Activated CD4-positive, alpha-beta T cell treated with anti-CD3 and anti-CD28 coated beads for 36 hours (primary cell): ENCODE data around the gene PRDM2. TPM values are rescaled to one million over a fixed set of nuclear protein-coding genes. Genes with fewer than 3 reads are reported as not detected.

Experiments
- ATAC-seq: fragments of 200-7000 bp; cut with Tn5 transposase; one replicate; pipeline ENCODE4 v1.10.0; 2021; ENCODE audit warnings: mild to moderate bottlenecking, moderate library complexity
- CTCF ChIA-PET: fragments of 350-600 bp; sonication (Branson Sonifier 250); formaldehyde crosslinking; loops from one replicate; lab custom pipeline; 2021; ENCODE audit warnings: antibody characterized with exemption; lab: Charles Lee
- POLR2A ChIA-PET: fragments of 350-600 bp; sonication (Branson Sonifier 250); formaldehyde crosslinking; loops from one replicate; lab custom pipeline; 2021; ENCODE audit warnings: antibody characterized with exemption, inconsistent platforms; lab: Charles Lee
- DNase-seq: peaks from one replicate; pipeline ENCODE4 v3.0.0-alpha.2; 2020
- H3K27ac Mint-ChIP-seq: one replicate; pipeline ENCODE4 v1.8.0; 2021; ENCODE audit warnings: mixed read lengths
- H3K27me3 Mint-ChIP-seq: one replicate; pipeline ENCODE4 v1.8.0; 2021; ENCODE audit warnings: mixed read lengths
- H3K36me3 Mint-ChIP-seq: one replicate; pipeline ENCODE4 v1.8.0; 2021; ENCODE audit warnings: low read depth, mixed read lengths
- H3K4me1 Mint-ChIP-seq: one replicate; pipeline ENCODE4 v1.8.0; 2021; ENCODE audit warnings: mixed read lengths
- H3K4me3 Mint-ChIP-seq: one replicate; pipeline ENCODE4 v1.8.0; 2021; ENCODE audit warnings: mild to moderate bottlenecking, moderate library complexity, mixed read lengths
- H3K9me3 Mint-ChIP-seq: one replicate; pipeline ENCODE4 v1.8.0; 2021; ENCODE audit warnings: low read depth, mixed read lengths
- intact Hi-C, 2 experiments: fragments of 100-400 bp; cut with DNase I in 1 of 2; cut with micrococcal nuclease in 1 of 2; formaldehyde crosslinking; loops; one replicate each; pipeline versions ENCODE4 v1.14.2 to v1.15.1; 2022 to 2024; cut with DNase I, micrococcal nuclease
- total RNA-seq, 2 experiments: library from RNA; stranded (reverse); gene quantifications; one replicate each; pipeline ENCODE4 v1.2.3, GENCODE V29; 2021

PRDM2 gene
- total RNA-seq, 2 experiments from 2014 or later: 36.2 to 46.7 TPM

- intact Hi-C loops: no loop called here
- H3K27me3 Mint-ChIP-seq: peaks cover 25% of the 10 kb centered on the region
- no peak overlapping the region for H3K4me3 Mint-ChIP-seq
- no peak for DNase-seq
- CTCF ChIA-PET: no interaction called here
- POLR2A ChIA-PET: interaction anchor here (1.2 kb wide), 1 partner anchor 18 kb away, joined by 3 read pairs; no protein-coding TSS in a partner anchor
- no peak for ATAC-seq
- H3K27ac Mint-ChIP-seq: no peak overlapping the region
- H3K4me1 Mint-ChIP-seq: no peaks in the 10 kb centered on the region
- H3K36me3 Mint-ChIP-seq: no peaks in the 10 kb centered on the region
- peaks cover 2% of the 10 kb centered on the region for H3K9me3 Mint-ChIP-seq
Observed at GRCh38 chr1:13842497-13842896, 142.5 kb downstream of the PRDM2 start.

GRCh38 chr1:13851726-13852125 is 151.7 kb downstream of the PRDM2 start:
- H3K9me3 Mint-ChIP-seq: peaks cover 3% of the 10 kb centered on the region
- ChIA-PET POLR2A (no interaction called here), CTCF (no interaction called here)
- intact Hi-C loops: no loop called here
- H3K27ac Mint-ChIP-seq: no peak overlapping the region
- H3K36me3 Mint-ChIP-seq: no peaks in the 10 kb centered on the region
- H3K27me3 Mint-ChIP-seq: peaks cover 9% of the 10 kb centered on the region
- no peak for ATAC-seq
- H3K4me1 Mint-ChIP-seq: no peaks in the 10 kb centered on the region
- no peak for DNase-seq
- H3K4me3 Mint-ChIP-seq: no peak overlapping the region

- no peak overlapping the region for H3K27ac Mint-ChIP-seq
- CTCF ChIA-PET: no interaction called here
- intact Hi-C loops: no loop called here
- H3K9me3 Mint-ChIP-seq: peaks cover 6% of the 10 kb centered on the region
- no peaks in the 10 kb centered on the region for H3K4me1 Mint-ChIP-seq
- no peaks in the 10 kb centered on the region for H3K36me3 Mint-ChIP-seq
- DNase-seq (no peak), ATAC-seq (no peak)
- POLR2A ChIA-PET: no interaction called here
- H3K4me3 Mint-ChIP-seq: no peak overlapping the region
- H3K27me3 Mint-ChIP-seq: peaks cover 8% of the 10 kb centered on the region
Observed at GRCh38 chr1:13855554-13855953, 155.6 kb downstream of the PRDM2 start.

- peaks cover 15% of the 10 kb centered on the region for H3K27me3 Mint-ChIP-seq
- no peak overlapping the region for H3K4me3 Mint-ChIP-seq
- no peaks in the 10 kb centered on the region for H3K36me3 Mint-ChIP-seq
- intact Hi-C loops: no loop called here
- CTCF ChIA-PET: interaction anchor here (0.7 kb wide), 1 partner anchor 10 kb away, joined by 3 read pairs; no protein-coding TSS in a partner anchor
- no peak overlapping the region for H3K27ac Mint-ChIP-seq
- no peak for ATAC-seq
- H3K9me3 Mint-ChIP-seq: peaks cover 6% of the 10 kb centered on the region
- H3K4me1 Mint-ChIP-seq: no peaks in the 10 kb centered on the region
- POLR2A ChIA-PET: no interaction called here
- DNase-seq: no peak
Observed at GRCh38 chr1:13860031-13860430, 160.0 kb downstream of the PRDM2 start.

- H3K27me3 Mint-ChIP-seq: peaks cover 8% of the 10 kb centered on the region
- H3K4me1 Mint-ChIP-seq: no peaks in the 10 kb centered on the region
- no peak overlapping the region for H3K27ac Mint-ChIP-seq
- H3K36me3 Mint-ChIP-seq: no peaks in the 10 kb centered on the region
- ChIA-PET CTCF (interaction anchor here (1.0 to 1.9 kb wide), 2 partner anchors 16 to 35 kb away, joined by 3 to 6 read pairs; no protein-coding TSS in a partner anchor), POLR2A (no interaction called here)
- no peak for DNase-seq
- no peaks in the 10 kb centered on the region for H3K9me3 Mint-ChIP-seq
- no peak for ATAC-seq
- intact Hi-C loops: no loop called here
- H3K4me3 Mint-ChIP-seq: no peak overlapping the region
Observed at GRCh38 chr1:13864760-13865159, 164.8 kb downstream of the PRDM2 start.

- CTCF ChIA-PET: interaction anchor here (1.0 to 1.9 kb wide), 2 partner anchors 15 to 37 kb away, joined by 3 to 6 read pairs; no protein-coding TSS in a partner anchor
- ATAC-seq: no peak
Observed at GRCh38 chr1:13865851-13866250, 165.9 kb downstream of the PRDM2 start.

GRCh38 chr1:13867603-13868002 is 167.6 kb downstream of the PRDM2 start:
- H3K4me1 Mint-ChIP-seq: no peaks in the 10 kb centered on the region
- no peaks in the 10 kb centered on the region for H3K36me3 Mint-ChIP-seq
- no peak overlapping the region for H3K27ac Mint-ChIP-seq
- POLR2A ChIA-PET: no interaction called here
- DNase-seq: no peak
- no peak overlapping the region for H3K4me3 Mint-ChIP-seq
- peaks cover 12% of the 10 kb centered on the region for H3K27me3 Mint-ChIP-seq
- intact Hi-C loops: no loop called here
- no peaks in the 10 kb centered on the region for H3K9me3 Mint-ChIP-seq
- ATAC-seq: no peak
- CTCF ChIA-PET: no interaction called here

More at GRCh38 chr1:13865851-13866250, 165.9 kb downstream of the PRDM2 start:
- intact Hi-C loops: no loop called here
- Mint-ChIP-seq H3K4me1 (no peaks in the 10 kb centered on the region), H3K27ac (no peak overlapping the region), H3K27me3 (peaks cover 12% of the 10 kb centered on the region), H3K9me3 (no peaks in the 10 kb centered on the region), H3K36me3 (no peaks in the 10 kb centered on the region), H3K4me3 (no peak overlapping the region)
- POLR2A ChIA-PET: no interaction called here
- DNase-seq: no peak

- Mint-ChIP-seq H3K4me1 (no peaks in the 10 kb centered on the region), H3K27ac (no peak overlapping the region), H3K4me3 (no peak overlapping the region), H3K36me3 (no peaks in the 10 kb centered on the region), H3K9me3 (no peaks in the 10 kb centered on the region), H3K27me3 (peaks cover 10% of the 10 kb centered on the region)
- DNase-seq (no peak), ATAC-seq (no peak)
- ChIA-PET CTCF (no interaction called here), POLR2A (no interaction called here)
- intact Hi-C loops: no loop called here
Observed at GRCh38 chr1:13869172-13869797, 169.3 kb downstream of the PRDM2 start.

- H3K4me3 Mint-ChIP-seq: no peak overlapping the region
- no peaks in the 10 kb centered on the region for H3K9me3 Mint-ChIP-seq
- ChIA-PET POLR2A (no interaction called here), CTCF (interaction anchor here (0.6 to 0.7 kb wide), 3 partner anchors 35 to 1140 kb away, joined by 3 read pairs; no protein-coding TSS in a partner anchor)
- intact Hi-C loops: no loop called here
- DNase-seq (no peak), ATAC-seq (no peak)
- no peak overlapping the region for H3K27ac Mint-ChIP-seq
- H3K4me1 Mint-ChIP-seq: no peaks in the 10 kb centered on the region
- no peaks in the 10 kb centered on the region for H3K36me3 Mint-ChIP-seq
- peaks cover 11% of the 10 kb centered on the region for H3K27me3 Mint-ChIP-seq
Observed at GRCh38 chr1:13871413-13871812, 171.4 kb downstream of the PRDM2 start.

GRCh38 chr1:13871886-13872285 is 171.9 kb downstream of the PRDM2 start:
- Mint-ChIP-seq H3K4me3 (no peak overlapping the region), H3K27me3 (peaks cover 11% of the 10 kb centered on the region), H3K36me3 (no peaks in the 10 kb centered on the region), H3K9me3 (no peaks in the 10 kb centered on the region), H3K27ac (no peak overlapping the region), H3K4me1 (no peaks in the 10 kb centered on the region)
- CTCF ChIA-PET: interaction anchor here (0.6 to 0.7 kb wide), 3 partner anchors 36 to 1140 kb away, joined by 3 read pairs; no protein-coding TSS in a partner anchor
- DNase-seq (no peak), ATAC-seq (no peak)
- intact Hi-C loops: no loop called here
- POLR2A ChIA-PET: no interaction called here

- no peak for DNase-seq
- no peaks in the 10 kb centered on the region for H3K9me3 Mint-ChIP-seq
- intact Hi-C loops: no loop called here
- no peaks in the 10 kb centered on the region for H3K36me3 Mint-ChIP-seq
- no peak overlapping the region for H3K27ac Mint-ChIP-seq
- ATAC-seq: no peak
- H3K4me1 Mint-ChIP-seq: no peaks in the 10 kb centered on the region
- CTCF ChIA-PET: no interaction called here
- no peak overlapping the region for H3K4me3 Mint-ChIP-seq
- peaks cover 11% of the 10 kb centered on the region for H3K27me3 Mint-ChIP-seq
- POLR2A ChIA-PET: no interaction called here
Observed at GRCh38 chr1:13873032-13873431, 173.0 kb downstream of the PRDM2 start.
